Spleen (tissue), 11 donors: ENCODE measurements around the gene DMD. TPM values are rescaled to one million over a fixed set of nuclear protein-coding genes. Genes with fewer than 3 reads are reported as not detected.

ENCODE experiments used
- DNase-seq: peaks from one replicate; pipeline ENCODE4 v3.0.0-alpha.2; 2020
- H3K27ac ChIP-seq, 8 donors: fragments of 200-600 bp; sonication (generic) in 7 of 8; 1 replicate in 4 of 8; 2 replicates in 4 of 8; pipeline versions ENCODE4 v1.5.0 to v1.8.0; 2016 to 2021; ENCODE audit warnings: inconsistent platforms in 4 of 8, mild to moderate bottlenecking in 4 of 8, moderate library complexity in 1 of 8
- H3K27me3 ChIP-seq, 7 donors: fragments of 200-600 bp; sonication (generic) in 6 of 7; replicated peaks in 1 of 7; 1 replicate in 4 of 7; 2 replicates in 3 of 7; pipeline versions ENCODE4 v1.5.0 to v1.8.0; 2016 to 2021; ENCODE audit warnings: inconsistent platforms in 3 of 7, mild to moderate bottlenecking in 1 of 7
- H3K36me3 ChIP-seq, 6 donors: fragments of 200-600 bp; sonication (generic) in 5 of 6; 1 replicate in 4 of 6; 2 replicates in 2 of 6; pipeline versions ENCODE4 v1.5.0 to v1.8.0; 2016 to 2021; ENCODE audit warnings: inconsistent platforms in 2 of 6
- H3K4me1 ChIP-seq, 6 donors: fragments of 200-600 bp; sonication (generic) in 5 of 6; 1 replicate in 3 of 6; 2 replicates in 3 of 6; pipeline versions ENCODE4 v1.5.0 to v1.8.0; 2016 to 2021; ENCODE audit warnings: inconsistent platforms in 3 of 6
- H3K4me3 ChIP-seq, 8 donors: fragments of 200-600 bp; sonication (generic) in 7 of 8; 1 replicate in 4 of 8; 2 replicates in 4 of 8; pipeline versions ENCODE4 v1.5.0 to v1.8.0; 2016 to 2021; ENCODE audit warnings: inconsistent platforms in 4 of 8, mild to moderate bottlenecking in 4 of 8, moderate library complexity in 2 of 8
- H3K9me3 ChIP-seq, 8 donors: fragments of 200-600 bp; sonication (generic) in 7 of 8; 1 replicate in 4 of 8; 2 replicates in 4 of 8; pipeline versions ENCODE4 v1.5.0 to v1.8.0; 2016 to 2021; ENCODE audit warnings: inconsistent platforms in 4 of 8
- CTCF ChIP-seq, 11 experiments: fragments of 200-600 bp in 7 of 11; fragments of 450-650 bp in 4 of 11; sonication (generic) in 4 of 11; IDR thresholded peaks in 8 of 11; conservative IDR thresholded peaks in 3 of 11; 1 replicate in 7 of 11; 2 replicates in 4 of 11; pipeline versions ENCODE4 v1.4.0 to v1.8.0; 2016 to 2021; ENCODE audit warnings: antibody characterized with exemption in 11 of 11, inconsistent platforms in 4 of 11, mild to moderate bottlenecking in 1 of 11
- POLR2A ChIP-seq, 3 donors: fragments of 450-650 bp; IDR thresholded peaks; one replicate each; pipeline ENCODE4 v1.5.1; 2017; ENCODE audit warnings: antibody characterized with exemption in 3 of 3, mild to moderate bottlenecking in 1 of 3
- POLR2AphosphoS5 ChIP-seq, 3 donors: sonication (generic); formaldehyde crosslinking; IDR thresholded peaks; one replicate each; pipeline ENCODE4 v1.5.1; 2017; ENCODE audit warnings: antibody characterized with exemption in 3 of 3
- WGBS, 5 donors: extraction: QIAGEN DNeasy Blood & Tissue Kit in 3 of 5; methylation state at CpG; one replicate each; pipeline versions ENCODE4 v1.1.5 to v1.1.7; 2013 to 2018; 5-methylcytosine and 5-hydroxymethylcytosine counted together
- intact Hi-C: fragments of 100-400 bp; cut with DNase I; formaldehyde crosslinking; loops from one replicate; pipeline ENCODE4 v1.15.0; 2023; ENCODE audit warnings: low total_unique reads
- polyA plus RNA-seq, 3 donors: library from polyadenylated mRNA; stranded (reverse); fragments of 200-250 nt; gene quantifications; one replicate each; pipeline ENCODE4 v1.2.1, GENCODE V29; 2013
- total RNA-seq, 7 donors: library from RNA; depleted of rRNA in 3 of 7; stranded (reverse); fragments of >200 nt in 3 of 7; fragmentation: NEBNext Ultra II Directional in 4 of 7; extraction: Animal tissue kit (Norgen Biotek cat#: 25700) in 4 of 7; gene quantifications; one replicate each; pipeline versions ENCODE4 v1.1.0 to v1.2.1, GENCODE V29; 2016 to 2021
- donor health status: healthy with polysubstance abuse.
- donor health status: DM: no; HTN: no; CAD: no; lungs with moderate emphysema.
- donor health status: DM: no; HTN: no; CAD: no.
- donor health status: Bipolar disorder and iron deficiency.
- donor health status: healthy.
- donor health status: DM: no; HTN: no; CAD: no.
- donor health status: DM: yes; HTN: yes; CAD: no.

The DMD gene
- total and polyA plus RNA-seq, 10 donors = 1.3 to 11.3 (median 4.4) TPM

DNA sequence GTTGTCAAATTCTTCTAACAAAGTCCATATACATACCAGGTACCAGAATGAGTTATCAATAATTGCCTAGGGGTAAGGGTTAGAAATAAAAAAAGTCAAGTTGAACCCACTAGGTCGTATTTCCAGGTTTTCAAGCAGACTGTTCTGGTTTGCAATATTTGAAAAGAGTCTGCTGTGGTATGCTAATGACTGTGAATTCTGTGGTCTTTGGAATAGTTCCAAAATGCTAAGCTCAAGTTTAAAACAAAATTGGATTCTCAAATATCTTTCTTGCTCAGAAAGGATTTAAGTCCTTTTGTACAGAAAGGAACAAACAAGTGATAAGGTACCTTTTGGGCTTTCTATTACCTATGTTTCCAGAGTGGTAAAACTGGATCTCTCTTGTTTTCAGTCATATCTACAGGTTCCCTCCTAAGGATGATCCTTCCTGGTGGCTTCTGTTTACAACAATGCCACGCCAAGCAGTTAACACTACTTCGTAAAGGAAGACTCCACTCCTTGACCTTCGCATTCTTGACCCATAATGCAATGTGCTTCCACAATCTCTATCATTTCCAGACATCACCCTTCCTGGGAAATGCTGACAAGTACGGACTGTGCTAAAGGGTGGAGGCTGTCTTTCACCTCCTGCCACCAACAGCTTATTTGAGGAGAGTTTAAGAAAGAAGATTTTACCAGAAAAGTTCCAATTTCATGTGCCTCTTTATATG lies 1607.8 kb downstream of the DMD start:
- Histone ChIP-seq H3K36me3 (no peaks in the 10 kb centered on the region), H3K4me1 (no peaks in the 10 kb centered on the region), H3K9me3 (no peaks in the 10 kb centered on the region), H3K27me3 (no peaks in the 10 kb centered on the region), H3K4me3 (no peak overlapping the region), H3K27ac (no peak overlapping the region)
- TF ChIP-seq POLR2A (IDR thresholded peaks at IDR 0.05) (no peak), CTCF (IDR thresholded peaks at IDR 0.05 in 8 of 11, conservative IDR thresholded peaks at IDR 0.05 in 3 of 11) (no peak), POLR2AphosphoS5 (IDR thresholded peaks at IDR 0.05) (no peak)
- no peak for DNase-seq
- intact Hi-C loops = no loop called here
- 53 to 69% (median 55%) methylated on average over 5 of the region's 5 CpGs for WGBS, 5 donors

DNA sequence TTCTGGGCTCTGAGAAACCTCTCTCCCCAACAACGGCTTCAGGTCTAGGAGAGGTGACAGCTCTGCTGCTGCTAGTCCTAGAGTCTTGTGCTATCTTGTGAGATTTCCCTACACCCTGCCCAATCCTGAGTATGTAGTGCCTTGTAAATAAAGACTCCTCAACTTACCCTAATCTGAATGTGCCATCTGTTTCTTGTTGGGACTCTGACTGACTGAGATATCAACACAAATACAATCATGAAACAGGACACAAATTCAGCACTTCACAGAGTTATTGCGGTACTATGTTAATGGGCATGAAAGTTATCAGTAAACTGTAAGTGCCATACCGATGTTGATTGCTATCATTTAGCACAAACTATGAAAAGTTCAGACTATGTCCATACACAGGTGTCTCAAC lies 1610.5 kb downstream of the DMD start:
- Histone ChIP-seq H3K9me3 (no peaks in the 10 kb centered on the region), H3K27me3 (no peaks in the 10 kb centered on the region), H3K36me3 (no peaks in the 10 kb centered on the region), H3K4me1 (no peaks in the 10 kb centered on the region), H3K4me3 (no peak overlapping the region), H3K27ac (no peak overlapping the region)
- TF ChIP-seq POLR2A (IDR thresholded peaks at IDR 0.05) = no peak
- no peak for TF ChIP-seq CTCF (IDR thresholded peaks at IDR 0.05 in 8 of 11, conservative IDR thresholded peaks at IDR 0.05 in 3 of 11)
- no peak for TF ChIP-seq POLR2AphosphoS5 (IDR thresholded peaks at IDR 0.05)
- intact Hi-C loops = no loop called here
- DNase-seq = no peak
- 76 to 96% (median 88%) methylated on average over 3 of the region's 3 CpGs for WGBS, 5 donors

DNA sequence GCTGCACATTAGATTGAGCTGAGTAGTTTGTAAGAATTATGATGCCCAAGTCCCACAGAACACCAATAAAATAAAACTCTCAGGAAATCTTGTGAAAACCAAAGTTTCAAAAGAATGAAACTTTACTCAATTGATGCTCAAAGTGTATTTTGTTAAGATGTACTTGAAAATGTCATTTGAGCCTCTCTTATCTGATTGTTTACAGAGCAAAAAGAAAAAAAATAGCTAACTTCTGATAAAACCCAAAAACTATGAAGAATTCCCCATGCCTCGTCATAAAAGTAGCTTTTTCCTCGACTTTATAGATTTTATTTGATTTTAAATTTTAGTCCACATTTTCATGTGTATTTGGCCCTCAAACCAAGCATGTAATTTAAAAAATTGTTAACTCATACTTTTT lies 1618.0 kb downstream of the DMD start:
- no peak for TF ChIP-seq POLR2AphosphoS5 (IDR thresholded peaks at IDR 0.05)
- intact Hi-C loops = no loop called here
- DNase-seq = no peak
- Histone ChIP-seq H3K9me3 (no peaks in the 10 kb centered on the region), H3K27me3 (no peaks in the 10 kb centered on the region), H3K4me3 (no peak overlapping the region), H3K4me1 (no peaks in the 10 kb centered on the region), H3K27ac (no peak overlapping the region), H3K36me3 (no peaks in the 10 kb centered on the region)
- 65 to 89% (median 77%) methylated on average over 2 of the region's 2 CpGs for WGBS, 5 donors

DNA sequence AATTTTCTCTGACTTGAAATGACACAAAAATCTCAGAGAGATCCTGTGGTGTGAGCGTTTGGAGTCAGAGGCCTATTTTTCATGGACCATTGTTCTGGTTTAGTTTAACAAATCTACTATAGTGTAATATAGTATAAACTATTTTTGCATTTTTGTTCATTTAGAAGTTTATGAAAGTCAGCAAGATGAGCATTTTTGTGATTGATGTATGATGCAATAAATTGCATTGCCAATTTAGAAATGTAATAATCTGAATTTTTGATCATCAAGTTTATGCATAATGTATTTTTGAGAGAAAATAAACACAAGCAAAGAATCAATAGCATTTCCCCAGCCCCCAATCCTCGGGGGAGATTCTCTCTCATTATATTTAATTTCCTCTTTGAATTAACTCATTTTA lies 1620.0 kb downstream of the DMD start:
- DNase-seq = no peak
- no peaks in the 10 kb centered on the region for H3K27me3 ChIP-seq
- H3K9me3 ChIP-seq = no peaks in the 10 kb centered on the region
- TF ChIP-seq POLR2AphosphoS5 (IDR thresholded peaks at IDR 0.05) (no peak), CTCF (IDR thresholded peaks at IDR 0.05 in 8 of 11, conservative IDR thresholded peaks at IDR 0.05 in 3 of 11) (no peak), POLR2A (IDR thresholded peaks at IDR 0.05) (no peak)
- H3K27ac ChIP-seq = no peak overlapping the region
- 61 to 84% (median 76%) methylated on average over 2 of the region's 2 CpGs for WGBS, 5 donors
- no peaks in the 10 kb centered on the region for H3K4me1 ChIP-seq
- H3K4me3 ChIP-seq = no peak overlapping the region
- H3K36me3 ChIP-seq = no peaks in the 10 kb centered on the region
- intact Hi-C loops = no loop called here
